K562 (cell line): ENCODE measurements around the gene SHFL. TPM values are rescaled to one million over a fixed set of nuclear protein-coding genes. Genes with fewer than 3 reads are reported as not detected.

Source experiments
- CREM ChIP-seq: IDR thresholded peaks from 2 replicates; pipeline ENCODE4 v1.6.1; 2014; ENCODE audit warnings: antibody characterized with exemption, low read depth
- PHF8 ChIP-seq: fragments of 200-600 bp; sonication (generic); IDR thresholded peaks from 2 replicates; pipeline ENCODE4 v1.6.1; 2012; ENCODE audit warnings: mixed run types, mild to moderate bottlenecking, inconsistent platforms, low read length, moderate library complexity, borderline replicate concordance
- RAD51 ChIP-seq: fragments of 450-650 bp; IDR thresholded peaks from 2 replicates; pipeline ENCODE4 v1.7.1; 2016; ENCODE audit warnings: low read depth, mild to moderate bottlenecking, borderline replicate concordance
- RBM25 ChIP-seq: fragments of 200-400 bp; formaldehyde crosslinking; IDR thresholded peaks from 2 replicates; pipeline ENCODE4 v1.6.1; 2018; ENCODE audit warnings: low read length, low read depth, moderate library complexity; ENCODE audit not compliant: severe bottlenecking
- SIX5 ChIP-seq, 2 experiments: IDR thresholded peaks; 2 replicates each; pipeline ENCODE4 v1.6.1; 2011; ENCODE audit warnings: low read length in 2 of 2, borderline replicate concordance in 1 of 2, low read depth in 1 of 2, mild to moderate bottlenecking in 1 of 2, moderate library complexity in 1 of 2; ENCODE audit not compliant: insufficient read depth in 1 of 2
- YY1 ChIP-seq, 3 experiments: IDR thresholded peaks; 2 replicates each; pipeline ENCODE4 v1.6.1; 2011; ENCODE audit warnings: low read length in 2 of 3, mild to moderate bottlenecking in 2 of 3, moderate library complexity in 2 of 3, borderline replicate concordance in 1 of 3, control low read depth in 1 of 3, low read depth in 1 of 3; ENCODE audit not compliant: insufficient read depth in 3 of 3, insufficient replicate concordance in 2 of 3, control insufficient read depth in 1 of 3, insufficient read length in 1 of 3; ENCODE audit errors: extremely low read depth in 1 of 3
- polyA plus RNA-seq, 8 experiments: library from polyadenylated mRNA; depleted of rRNA in 4 of 8; stranded (reverse) in 5 of 8; unstranded in 3 of 8; fragments of >200 nt; fragmentation: Nextera tagmentation in 2 of 8; fragmentation: Illumina TruSeq in 1 of 8; extraction: Ambion mirVana in 2 of 8; extraction: Trizol in 1 of 8; gene quantifications; 2 replicates each; pipeline versions ENCODE4 v1.2.1 to v1.2.3, GENCODE V29; 2011 to 2014; ENCODE audit warnings: inconsistent platforms in 1 of 8, missing spikeins in 1 of 8
- total RNA-seq, 7 experiments: library from RNA; depleted of rRNA in 6 of 7; stranded (reverse); fragments of >200 nt in 6 of 7; fragmentation: Illumina TruSeq in 2 of 7; extraction: Trizol in 2 of 7; gene quantifications; 2 replicates each; pipeline versions ENCODE4 v1.2.1 to v1.2.3, GENCODE V29; 2011 to 2021; ENCODE audit warnings: low replicate concordance in 1 of 7
- TF ChIP-seq, protein P1 (sequence below): fragments of 450-650 bp; IDR thresholded peaks from 2 replicates; pipeline ENCODE4 v1.6.1; 2016
- TF ChIP-seq, protein P2 (sequence below), 2 experiments: fragments of 450-650 bp; IDR thresholded peaks; 2 replicates each; pipeline ENCODE4 v1.6.1; 2018; ENCODE audit warnings: mild to moderate bottlenecking in 2 of 2, low read depth in 1 of 2; ENCODE audit not compliant: partially characterized antibody in 2 of 2
- TF ChIP-seq, protein P3 (sequence below), 2 experiments: fragments of 450-650 bp; formaldehyde crosslinking in 1 of 2; IDR thresholded peaks; 2 replicates each; pipeline versions ENCODE4 v1.4.0 to v1.6.1; 2014 to 2020; ENCODE audit warnings: mild to moderate bottlenecking in 2 of 2, borderline replicate concordance in 1 of 2, low read depth in 1 of 2

Gene SHFL
- total and polyA plus RNA-seq, 9 of the 15 experiments (the other 6 are each of a cell fraction or from before 2014, with no cell fraction given) = 1.5 to 25.7 (median 13.0) TPM

DNA sequence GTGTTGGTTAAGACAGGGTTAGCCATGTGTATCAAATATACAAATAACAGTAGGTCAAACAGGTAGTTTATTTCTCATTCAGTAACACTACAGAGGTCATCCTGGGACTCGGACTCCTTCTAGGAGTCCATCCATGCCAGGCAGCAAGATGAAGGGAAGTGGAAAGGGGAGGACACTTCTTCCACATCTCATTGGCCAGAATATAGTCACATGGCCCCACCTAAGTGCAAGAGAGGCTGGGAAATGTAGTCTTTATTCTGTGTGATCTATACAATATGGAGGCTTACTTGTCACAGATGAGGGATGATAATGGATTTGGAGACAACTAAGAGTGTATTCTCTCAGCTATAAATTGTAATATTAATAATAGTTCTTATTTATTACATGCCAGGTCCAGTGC is 41.7 kb upstream of the SHFL start (continued):
- TF ChIP-seq, protein P1, sequence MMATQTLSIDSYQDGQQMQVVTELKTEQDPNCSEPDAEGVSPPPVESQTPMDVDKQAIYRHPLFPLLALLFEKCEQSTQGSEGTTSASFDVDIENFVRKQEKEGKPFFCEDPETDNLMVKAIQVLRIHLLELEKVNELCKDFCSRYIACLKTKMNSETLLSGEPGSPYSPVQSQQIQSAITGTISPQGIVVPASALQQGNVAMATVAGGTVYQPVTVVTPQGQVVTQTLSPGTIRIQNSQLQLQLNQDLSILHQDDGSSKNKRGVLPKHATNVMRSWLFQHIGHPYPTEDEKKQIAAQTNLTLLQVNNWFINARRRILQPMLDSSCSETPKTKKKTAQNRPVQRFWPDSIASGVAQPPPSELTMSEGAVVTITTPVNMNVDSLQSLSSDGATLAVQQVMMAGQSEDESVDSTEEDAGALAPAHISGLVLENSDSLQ = no peak
- peak in 1 of 3 experiments; percentile 60 for TF ChIP-seq YY1 (IDR thresholded peaks at IDR 0.05; ENCODE audit: borderline replicate concordance in 1 of 3, control insufficient read depth in 1 of 3, extremely low read depth in 1 of 3, insufficient read depth in 3 of 3, insufficient read length in 1 of 3, insufficient replicate concordance in 2 of 3, low read depth in 1 of 3, low read length in 2 of 3)
- peak; percentile 44 to 56; a peak in 3 of 4 replicates for TF ChIP-seq SIX5 (IDR thresholded peaks at IDR 0.05; ENCODE audit: borderline replicate concordance in 1 of 2, insufficient read depth in 1 of 2, low read depth in 1 of 2, low read length in 2 of 2)
- no peak for TF ChIP-seq PHF8
- TF ChIP-seq, protein P2, sequence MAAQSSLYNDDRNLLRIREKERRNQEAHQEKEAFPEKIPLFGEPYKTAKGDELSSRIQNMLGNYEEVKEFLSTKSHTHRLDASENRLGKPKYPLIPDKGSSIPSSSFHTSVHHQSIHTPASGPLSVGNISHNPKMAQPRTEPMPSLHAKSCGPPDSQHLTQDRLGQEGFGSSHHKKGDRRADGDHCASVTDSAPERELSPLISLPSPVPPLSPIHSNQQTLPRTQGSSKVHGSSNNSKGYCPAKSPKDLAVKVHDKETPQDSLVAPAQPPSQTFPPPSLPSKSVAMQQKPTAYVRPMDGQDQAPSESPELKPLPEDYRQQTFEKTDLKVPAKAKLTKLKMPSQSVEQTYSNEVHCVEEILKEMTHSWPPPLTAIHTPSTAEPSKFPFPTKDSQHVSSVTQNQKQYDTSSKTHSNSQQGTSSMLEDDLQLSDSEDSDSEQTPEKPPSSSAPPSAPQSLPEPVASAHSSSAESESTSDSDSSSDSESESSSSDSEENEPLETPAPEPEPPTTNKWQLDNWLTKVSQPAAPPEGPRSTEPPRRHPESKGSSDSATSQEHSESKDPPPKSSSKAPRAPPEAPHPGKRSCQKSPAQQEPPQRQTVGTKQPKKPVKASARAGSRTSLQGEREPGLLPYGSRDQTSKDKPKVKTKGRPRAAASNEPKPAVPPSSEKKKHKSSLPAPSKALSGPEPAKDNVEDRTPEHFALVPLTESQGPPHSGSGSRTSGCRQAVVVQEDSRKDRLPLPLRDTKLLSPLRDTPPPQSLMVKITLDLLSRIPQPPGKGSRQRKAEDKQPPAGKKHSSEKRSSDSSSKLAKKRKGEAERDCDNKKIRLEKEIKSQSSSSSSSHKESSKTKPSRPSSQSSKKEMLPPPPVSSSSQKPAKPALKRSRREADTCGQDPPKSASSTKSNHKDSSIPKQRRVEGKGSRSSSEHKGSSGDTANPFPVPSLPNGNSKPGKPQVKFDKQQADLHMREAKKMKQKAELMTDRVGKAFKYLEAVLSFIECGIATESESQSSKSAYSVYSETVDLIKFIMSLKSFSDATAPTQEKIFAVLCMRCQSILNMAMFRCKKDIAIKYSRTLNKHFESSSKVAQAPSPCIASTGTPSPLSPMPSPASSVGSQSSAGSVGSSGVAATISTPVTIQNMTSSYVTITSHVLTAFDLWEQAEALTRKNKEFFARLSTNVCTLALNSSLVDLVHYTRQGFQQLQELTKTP (IDR thresholded peaks at IDR 0.05; ENCODE audit: low read depth in 1 of 2, partially characterized antibody in 2 of 2) = peak in 1 of 2 experiments; percentile 65
- peak; percentile 87 for TF ChIP-seq RAD51
- TF ChIP-seq, protein P3, sequence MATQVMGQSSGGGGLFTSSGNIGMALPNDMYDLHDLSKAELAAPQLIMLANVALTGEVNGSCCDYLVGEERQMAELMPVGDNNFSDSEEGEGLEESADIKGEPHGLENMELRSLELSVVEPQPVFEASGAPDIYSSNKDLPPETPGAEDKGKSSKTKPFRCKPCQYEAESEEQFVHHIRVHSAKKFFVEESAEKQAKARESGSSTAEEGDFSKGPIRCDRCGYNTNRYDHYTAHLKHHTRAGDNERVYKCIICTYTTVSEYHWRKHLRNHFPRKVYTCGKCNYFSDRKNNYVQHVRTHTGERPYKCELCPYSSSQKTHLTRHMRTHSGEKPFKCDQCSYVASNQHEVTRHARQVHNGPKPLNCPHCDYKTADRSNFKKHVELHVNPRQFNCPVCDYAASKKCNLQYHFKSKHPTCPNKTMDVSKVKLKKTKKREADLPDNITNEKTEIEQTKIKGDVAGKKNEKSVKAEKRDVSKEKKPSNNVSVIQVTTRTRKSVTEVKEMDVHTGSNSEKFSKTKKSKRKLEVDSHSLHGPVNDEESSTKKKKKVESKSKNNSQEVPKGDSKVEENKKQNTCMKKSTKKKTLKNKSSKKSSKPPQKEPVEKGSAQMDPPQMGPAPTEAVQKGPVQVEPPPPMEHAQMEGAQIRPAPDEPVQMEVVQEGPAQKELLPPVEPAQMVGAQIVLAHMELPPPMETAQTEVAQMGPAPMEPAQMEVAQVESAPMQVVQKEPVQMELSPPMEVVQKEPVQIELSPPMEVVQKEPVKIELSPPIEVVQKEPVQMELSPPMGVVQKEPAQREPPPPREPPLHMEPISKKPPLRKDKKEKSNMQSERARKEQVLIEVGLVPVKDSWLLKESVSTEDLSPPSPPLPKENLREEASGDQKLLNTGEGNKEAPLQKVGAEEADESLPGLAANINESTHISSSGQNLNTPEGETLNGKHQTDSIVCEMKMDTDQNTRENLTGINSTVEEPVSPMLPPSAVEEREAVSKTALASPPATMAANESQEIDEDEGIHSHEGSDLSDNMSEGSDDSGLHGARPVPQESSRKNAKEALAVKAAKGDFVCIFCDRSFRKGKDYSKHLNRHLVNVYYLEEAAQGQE (IDR thresholded peaks at IDR 0.05; ENCODE audit: borderline replicate concordance) = peak; percentile 43
- TF ChIP-seq, protein P3 (CRISPR knock-in tag; IDR thresholded peaks at IDR 0.05; ENCODE audit: low read depth) = no peak
- TF ChIP-seq RBM25 = peak; percentile 17
- 0 out of 2 replicates have a peak, but pooled peaks have one; percentile 39 for TF ChIP-seq CREM
